ENCODE results near the gene CITED1. TPM values are rescaled to one million over a fixed set of nuclear protein-coding genes. Genes with fewer than 3 reads are reported as not detected.

CITED1 gene
- total RNA-seq, 1 donor from 2014 or later = 0.69 TPM

DNA sequence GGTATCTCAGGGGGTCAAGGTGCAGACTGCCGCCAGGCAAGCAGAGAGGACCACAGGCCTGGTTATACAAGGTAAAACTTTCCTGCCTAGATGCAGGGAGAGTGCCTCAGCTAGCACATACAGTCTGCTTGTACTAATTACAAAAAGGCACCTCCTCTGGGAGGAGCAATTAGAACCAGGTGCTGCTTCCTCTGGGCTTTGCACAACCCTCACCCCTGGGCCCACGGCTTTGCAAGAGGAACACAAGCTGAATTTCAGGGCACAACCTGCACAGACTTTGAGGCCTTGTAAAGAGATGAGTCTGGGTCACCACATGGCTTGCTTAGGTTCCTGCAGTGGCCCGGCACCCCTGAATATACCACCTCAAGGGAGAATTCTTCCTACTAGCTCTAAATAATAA is 9.2 kb upstream of the CITED1 start:
- H3K9ac ChIP-seq = no peak overlapping the region
- H3K79me2 ChIP-seq (ENCODE audit: low read depth) = no peaks in the 10 kb centered on the region
- no peak for DNase-seq (ENCODE audit: low spot score)
- no peak overlapping the region for H3K4me2 ChIP-seq
- Mint-ChIP-seq H3K4me3 (no peak overlapping the region), H3K4me1 (no peaks in the 10 kb centered on the region), H3K27me3 (ENCODE audit: insufficient read depth, low read depth) (peaks cover 7% of the 10 kb centered on the region), H3K27ac (no peak overlapping the region), H3K36me3 (no peaks in the 10 kb centered on the region), H3K9me3 (peaks cover 2% of the 10 kb centered on the region)
- no peaks in the 10 kb centered on the region for H3K9me3 ChIP-seq (ENCODE audit: low read depth)
- H2AFZ ChIP-seq (replicated peaks) = no peak overlapping the region
- TF ChIP-seq EZH2phosphoT487 (IDR thresholded peaks at IDR 0.05) = no peak
- H3K27ac ChIP-seq = no peak overlapping the region
- H3K4me3 ChIP-seq = no peak overlapping the region
- no peaks in the 10 kb centered on the region for H3K4me1 ChIP-seq
- no peaks in the 10 kb centered on the region for H3F3A ChIP-seq (ENCODE audit: low read depth)
- H3K36me3 ChIP-seq = no peaks in the 10 kb centered on the region
- no peaks in the 10 kb centered on the region for H4K20me1 ChIP-seq (ENCODE audit: low read depth)
- H3K27me3 ChIP-seq = peaks cover 10% of the 10 kb centered on the region

DNA sequence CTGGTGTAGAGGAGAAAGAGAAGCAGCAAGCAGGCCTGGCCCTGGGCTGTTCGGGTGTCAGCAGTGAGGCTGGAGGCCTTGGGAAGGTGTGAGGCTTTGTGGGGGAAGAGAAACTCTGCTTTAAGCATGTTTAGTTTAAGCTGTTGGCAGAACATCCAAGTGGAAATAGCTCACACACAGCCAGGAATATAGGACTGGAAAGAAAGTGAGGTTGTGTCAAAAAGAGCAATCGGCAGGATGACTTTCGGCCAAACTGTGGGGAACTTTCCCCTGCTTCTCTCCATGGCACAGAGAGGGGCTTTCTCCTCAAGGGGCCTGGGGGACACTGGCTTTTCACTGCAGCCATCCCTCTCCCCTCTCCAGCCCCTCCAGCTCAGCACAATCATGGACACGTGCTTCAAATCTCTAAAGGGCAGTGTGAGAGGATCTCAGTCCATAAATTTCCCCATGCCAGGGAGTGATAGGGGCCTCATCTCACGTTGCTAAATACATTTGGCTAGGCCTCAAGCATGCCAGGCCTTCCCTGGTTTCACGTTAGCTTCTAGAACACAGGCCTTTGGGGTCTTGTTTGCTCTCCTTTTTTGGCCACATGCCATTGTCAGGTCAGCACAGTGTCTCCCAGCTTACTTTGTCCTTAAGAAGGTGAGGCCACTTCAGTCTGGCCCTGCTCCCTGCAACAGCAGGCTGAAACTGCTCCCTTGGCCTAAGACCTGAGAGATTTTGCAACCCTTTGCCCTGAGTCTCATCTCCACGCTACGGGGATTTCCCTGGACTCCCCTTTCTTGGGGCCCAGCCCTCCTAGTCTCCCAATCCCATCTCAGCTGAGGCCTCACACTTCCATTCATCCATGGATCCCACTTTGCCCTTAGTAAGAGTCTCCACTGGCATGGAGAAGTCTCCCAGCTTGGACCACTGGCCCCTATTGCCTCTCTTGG is 8.3 kb upstream of the CITED1 start:
- Histone ChIP-seq H3K4me3 (no peak overlapping the region), H2AFZ (replicated peaks) (no peak overlapping the region), H3F3A (ENCODE audit: low read depth) (no peaks in the 10 kb centered on the region), H3K4me2 (no peak overlapping the region), H3K4me1 (no peaks in the 10 kb centered on the region), H3K36me3 (no peaks in the 10 kb centered on the region), H4K20me1 (ENCODE audit: low read depth) (no peaks in the 10 kb centered on the region), H3K79me2 (ENCODE audit: low read depth) (no peaks in the 10 kb centered on the region), H3K9ac (no peak overlapping the region), H3K27me3 (peaks cover 19% of the 10 kb centered on the region), H3K27ac (no peak overlapping the region), H3K9me3 (ENCODE audit: low read depth) (no peaks in the 10 kb centered on the region)
- H3K27ac Mint-ChIP-seq = no peak overlapping the region
- H3K4me3 Mint-ChIP-seq = no peak overlapping the region
- no peaks in the 10 kb centered on the region for H3K4me1 Mint-ChIP-seq
- no peak for DNase-seq (ENCODE audit: low spot score)
- H3K27me3 Mint-ChIP-seq (ENCODE audit: insufficient read depth, low read depth) = peaks cover 7% of the 10 kb centered on the region
- no peaks in the 10 kb centered on the region for H3K36me3 Mint-ChIP-seq
- H3K9me3 Mint-ChIP-seq = peaks cover 2% of the 10 kb centered on the region
- TF ChIP-seq EZH2 (IDR thresholded peaks at IDR 0.05) = no peak
- no peak for TF ChIP-seq EZH2phosphoT487 (IDR thresholded peaks at IDR 0.05)
- TF ChIP-seq, protein P1, sequence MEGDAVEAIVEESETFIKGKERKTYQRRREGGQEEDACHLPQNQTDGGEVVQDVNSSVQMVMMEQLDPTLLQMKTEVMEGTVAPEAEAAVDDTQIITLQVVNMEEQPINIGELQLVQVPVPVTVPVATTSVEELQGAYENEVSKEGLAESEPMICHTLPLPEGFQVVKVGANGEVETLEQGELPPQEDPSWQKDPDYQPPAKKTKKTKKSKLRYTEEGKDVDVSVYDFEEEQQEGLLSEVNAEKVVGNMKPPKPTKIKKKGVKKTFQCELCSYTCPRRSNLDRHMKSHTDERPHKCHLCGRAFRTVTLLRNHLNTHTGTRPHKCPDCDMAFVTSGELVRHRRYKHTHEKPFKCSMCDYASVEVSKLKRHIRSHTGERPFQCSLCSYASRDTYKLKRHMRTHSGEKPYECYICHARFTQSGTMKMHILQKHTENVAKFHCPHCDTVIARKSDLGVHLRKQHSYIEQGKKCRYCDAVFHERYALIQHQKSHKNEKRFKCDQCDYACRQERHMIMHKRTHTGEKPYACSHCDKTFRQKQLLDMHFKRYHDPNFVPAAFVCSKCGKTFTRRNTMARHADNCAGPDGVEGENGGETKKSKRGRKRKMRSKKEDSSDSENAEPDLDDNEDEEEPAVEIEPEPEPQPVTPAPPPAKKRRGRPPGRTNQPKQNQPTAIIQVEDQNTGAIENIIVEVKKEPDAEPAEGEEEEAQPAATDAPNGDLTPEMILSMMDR (IDR thresholded peaks at IDR 0.05) = no peak

DNA sequence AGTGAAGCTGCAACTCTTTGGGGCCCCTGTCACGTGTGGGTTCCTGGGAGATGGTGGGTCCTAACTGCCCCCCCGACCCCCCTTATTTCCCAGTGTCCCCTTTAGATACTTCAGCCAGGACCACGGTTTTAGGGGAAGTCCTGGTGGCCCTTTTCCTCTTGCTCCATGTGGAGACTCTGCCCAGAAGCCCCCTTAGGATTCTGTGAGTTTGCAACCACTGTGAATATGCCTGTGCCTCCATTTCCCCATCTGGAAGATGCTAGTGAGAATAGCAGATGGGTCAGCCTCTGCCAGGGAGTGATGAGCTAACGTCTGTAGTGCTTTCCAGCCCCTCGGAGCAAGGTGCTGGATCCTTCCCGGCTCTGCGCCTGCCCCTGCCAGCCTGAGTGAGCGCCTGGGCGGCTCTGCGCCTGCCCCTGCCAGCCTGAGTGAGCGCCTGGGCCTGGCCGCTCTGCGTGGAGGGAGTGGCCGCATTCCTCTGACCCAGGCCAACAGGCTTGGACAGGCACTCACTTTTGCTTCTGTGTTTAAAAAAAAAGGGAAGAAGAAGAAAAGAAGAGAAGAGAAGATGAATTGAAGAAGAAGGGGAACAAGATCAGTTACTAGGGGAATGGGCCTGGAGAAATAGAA is 6.7 kb upstream of the CITED1 start:
- no peak for DNase-seq (ENCODE audit: low spot score)
- no peak overlapping the region for H3K4me2 ChIP-seq
- Mint-ChIP-seq H3K4me1 (peaks cover 10% of the 10 kb centered on the region), H3K36me3 (no peaks in the 10 kb centered on the region), H3K4me3 (no peak overlapping the region), H3K9me3 (peaks cover 4% of the 10 kb centered on the region), H3K27me3 (ENCODE audit: insufficient read depth, low read depth) (peaks cover 20% of the 10 kb centered on the region), H3K27ac (no peak overlapping the region)
- H2AFZ ChIP-seq (replicated peaks) = no peak overlapping the region
- no peak overlapping the region for H3K4me3 ChIP-seq
- no peaks in the 10 kb centered on the region for H3K9me3 ChIP-seq (ENCODE audit: low read depth)
- no peaks in the 10 kb centered on the region for H3K79me2 ChIP-seq (ENCODE audit: low read depth)
- peaks cover 35% of the 10 kb centered on the region for H3K27me3 ChIP-seq
- no peak for TF ChIP-seq EZH2 (IDR thresholded peaks at IDR 0.05)
- no peak for TF ChIP-seq EZH2phosphoT487 (IDR thresholded peaks at IDR 0.05)
- TF ChIP-seq, protein P1 (IDR thresholded peaks at IDR 0.05) = no peak
- no peaks in the 10 kb centered on the region for H3K4me1 ChIP-seq
- H3K9ac ChIP-seq = no peak overlapping the region
- no peaks in the 10 kb centered on the region for H4K20me1 ChIP-seq (ENCODE audit: low read depth)
- no peaks in the 10 kb centered on the region for H3F3A ChIP-seq (ENCODE audit: low read depth)
- H3K27ac ChIP-seq = no peak overlapping the region
- H3K36me3 ChIP-seq = no peaks in the 10 kb centered on the region
